Non-pigmented ciliary epithelial cell (primary cell): ENCODE measurements around the gene EEF1A2.

Experiments used
- DNase-seq: peaks from one replicate; pipeline ENCODE4 v3.0.0-alpha.2; 2010; ENCODE audit warnings: low read depth

EEF1A2 gene

GRCh38 chr20:63499338-63499969 lies 571 bp upstream of the EEF1A2 start:
- no peak for DNase-seq

GRCh38 chr20:63497946-63498935 lies 642 bp downstream of the EEF1A2 start:
- DNase-seq, result no peak

- no peak for DNase-seq
These were observed 1.5 kb downstream of the EEF1A2 start for GRCh38 chr20:63497138-63497945.

- DNase-seq, result no peak
These were observed 2.2 kb downstream of the EEF1A2 start for GRCh38 chr20:63496596-63497120.

GRCh38 chr20:63495741-63496595 lies 2.9 kb downstream of the EEF1A2 start:
- no peak for DNase-seq

GRCh38 chr20:63495167-63495720 lies 3.6 kb downstream of the EEF1A2 start:
- DNase-seq, result no peak

GRCh38 chr20:63494420-63495166 lies 4.3 kb downstream of the EEF1A2 start:
- no peak for DNase-seq

- no peak for DNase-seq
These were observed 4.8 kb downstream of the EEF1A2 start for GRCh38 chr20:63494084-63494419.

GRCh38 chr20:63493563-63494020 lies 5.3 kb downstream of the EEF1A2 start:
- DNase-seq, result no peak

- DNase-seq, result no peak
These were observed 5.9 kb downstream of the EEF1A2 start for GRCh38 chr20:63492982-63493381.

- no peak for DNase-seq
These were observed 6.4 kb downstream of the EEF1A2 start for GRCh38 chr20:63492518-63492917.

GRCh38 chr20:63491635-63492230 lies 7.2 kb downstream of the EEF1A2 start:
- DNase-seq, result no peak

- no peak for DNase-seq
These were observed 7.8 kb downstream of the EEF1A2 start for GRCh38 chr20:63491078-63491477.

- DNase-seq, result no peak
These were observed 8.5 kb downstream of the EEF1A2 start for GRCh38 chr20:63490416-63490815.

- DNase-seq, result no peak
These were observed 10.3 kb downstream of the EEF1A2 start for GRCh38 chr20:63488315-63489251.

GRCh38 chr20:63487781-63488241 lies 11.1 kb downstream of the EEF1A2 start:
- no peak for DNase-seq

- DNase-seq, result no peak
These were observed 11.6 kb downstream of the EEF1A2 start for GRCh38 chr20:63487116-63487764.

- no peak for DNase-seq
These were observed 12.5 kb downstream of the EEF1A2 start for GRCh38 chr20:63486300-63486855.
